H9 (cell line): ENCODE data around the gene CST3. TPM values are rescaled to one million over a fixed set of nuclear protein-coding genes. Genes with fewer than 3 reads are reported as not detected.

Source experiments
- DNase-seq: peaks from one replicate; pipeline ENCODE4 v3.0.0-alpha.2; 2017
- H2AFZ ChIP-seq: one replicate; pipeline ENCODE4 v1.6.1; 2013; ENCODE audit warnings: mild to moderate bottlenecking, low read length, control low read depth, moderate library complexity
- H2AK5ac ChIP-seq: 2 replicates; pipeline ENCODE4 v1.6.1; 2013; ENCODE audit warnings: low read length, control low read depth, mixed read lengths; ENCODE audit not compliant: insufficient read length
- H2BK120ac ChIP-seq: one replicate; pipeline ENCODE4 v1.6.1; 2013; ENCODE audit warnings: low read depth, mild to moderate bottlenecking, low read length, control low read depth, inconsistent platforms; ENCODE audit not compliant: poor library complexity, severe bottlenecking
- H2BK12ac ChIP-seq: 2 replicates; pipeline ENCODE4 v1.6.1; 2013; ENCODE audit warnings: low read length, control low read depth, mixed read lengths, low read depth; ENCODE audit not compliant: insufficient read length
- H2BK15ac ChIP-seq: 2 replicates; pipeline ENCODE4 v1.6.1; 2013; ENCODE audit warnings: low read depth, low read length, control low read depth
- H2BK20ac ChIP-seq: one replicate; pipeline ENCODE4 v1.6.1; 2013; ENCODE audit warnings: low read depth, mild to moderate bottlenecking, low read length, control low read depth, inconsistent platforms; ENCODE audit not compliant: poor library complexity, severe bottlenecking
- H2BK5ac ChIP-seq: 2 replicates; pipeline ENCODE4 v1.6.1; 2013; ENCODE audit warnings: low read length, control low read depth, mixed read lengths; ENCODE audit not compliant: insufficient read length
- H3K14ac ChIP-seq: 2 replicates; pipeline ENCODE4 v1.6.1; 2013; ENCODE audit warnings: low read length, control low read depth; ENCODE audit not compliant: insufficient read depth
- H3K18ac ChIP-seq: 2 replicates; pipeline ENCODE4 v1.6.1; 2013; ENCODE audit warnings: low read depth, mild to moderate bottlenecking, mixed read lengths, low read length, control low read depth; ENCODE audit not compliant: insufficient read length
- H3K23ac ChIP-seq: 2 replicates; pipeline ENCODE4 v1.6.1; 2013; ENCODE audit warnings: low read length, control low read depth, mixed read lengths, low read depth; ENCODE audit not compliant: insufficient read length
- H3K23me2 ChIP-seq: 2 replicates; pipeline ENCODE4 v1.6.1; 2013; ENCODE audit warnings: low read depth, mild to moderate bottlenecking, mixed read lengths, low read length, control low read depth; ENCODE audit not compliant: insufficient read length, poor library complexity, severe bottlenecking
- H3K27ac ChIP-seq: 2 replicates; pipeline ENCODE4 v1.5.1; 2013; ENCODE audit warnings: low read length, control low read depth, mixed read lengths, low read depth; ENCODE audit not compliant: insufficient read length
- H3K27me3 ChIP-seq: 2 replicates; pipeline ENCODE4 v1.6.1; 2013; ENCODE audit warnings: low read length, control low read depth, inconsistent platforms; ENCODE audit not compliant: insufficient read depth
- H3K4ac ChIP-seq: 2 replicates; pipeline ENCODE4 v1.6.1; 2013; ENCODE audit warnings: low read depth, mild to moderate bottlenecking, control low read depth, inconsistent platforms, low read length, moderate library complexity
- H3K4me1 ChIP-seq: 2 replicates; pipeline ENCODE4 v1.6.1; 2013; ENCODE audit warnings: low read length, control low read depth, inconsistent platforms; ENCODE audit not compliant: insufficient read depth
- H3K4me2 ChIP-seq: 2 replicates; pipeline ENCODE4 v1.6.1; 2013; ENCODE audit warnings: low read length, control low read depth, mixed read lengths; ENCODE audit not compliant: insufficient read length, insufficient read depth
- H3K56ac ChIP-seq: 2 replicates; pipeline ENCODE4 v1.6.1; 2013; ENCODE audit warnings: low read depth, mild to moderate bottlenecking, mixed read lengths, low read length, control low read depth; ENCODE audit not compliant: insufficient read length
- H3K79me1 ChIP-seq: 2 replicates; pipeline ENCODE4 v1.6.1; 2013; ENCODE audit warnings: low read depth, mild to moderate bottlenecking, moderate library complexity, low read length, control low read depth, inconsistent platforms; ENCODE audit not compliant: insufficient read depth, poor library complexity, severe bottlenecking
- H3K79me2 ChIP-seq: 2 replicates; pipeline ENCODE4 v1.6.1; 2013; ENCODE audit warnings: low read length, control low read depth, inconsistent platforms; ENCODE audit not compliant: insufficient read depth
- H3K9ac ChIP-seq: 2 replicates; pipeline ENCODE4 v1.6.1; 2013; ENCODE audit warnings: low read length, control low read depth, mixed read lengths; ENCODE audit not compliant: insufficient read length; ENCODE audit errors: extremely low read depth
- H3K9me3 ChIP-seq: one replicate; pipeline ENCODE4 v1.6.1; 2013; ENCODE audit warnings: low read depth, low read length, inconsistent platforms; ENCODE audit not compliant: control insufficient read depth
- H3T11ph ChIP-seq: one replicate; pipeline ENCODE4 v1.6.1; 2013; ENCODE audit warnings: mild to moderate bottlenecking, low read length, control low read depth, inconsistent platforms
- H4K20me1 ChIP-seq: one replicate; pipeline ENCODE4 v1.6.1; 2013; ENCODE audit not compliant: control insufficient read depth, insufficient read length, insufficient read depth
- H4K5ac ChIP-seq: 2 replicates; pipeline ENCODE4 v1.6.1; 2013; ENCODE audit warnings: low read depth, mild to moderate bottlenecking, mixed read lengths, low read length, control low read depth; ENCODE audit not compliant: insufficient read length
- H4K8ac ChIP-seq: replicated peaks from 2 replicates; pipeline ENCODE4 v1.6.1; 2013; ENCODE audit warnings: low read length, control low read depth, mixed read lengths, low read depth; ENCODE audit not compliant: insufficient read length
- H4K91ac ChIP-seq: 2 replicates; pipeline ENCODE4 v1.6.1; 2013; ENCODE audit warnings: low read depth, mild to moderate bottlenecking, moderate library complexity, mixed read lengths, low read length, control low read depth; ENCODE audit not compliant: insufficient read length
- H3K27ac Mint-ChIP-seq, 3 experiments: 2 replicates in 2 of 3; 3 replicates in 1 of 3; pipeline ENCODE4 v1.8.0; 2020 to 2021; ENCODE audit warnings: mixed read lengths in 3 of 3, mild to moderate bottlenecking in 1 of 3, moderate library complexity in 1 of 3
- H3K27me3 Mint-ChIP-seq: 2 replicates; pipeline ENCODE4 v1.8.0; 2021; ENCODE audit warnings: low read depth, mild to moderate bottlenecking, moderate library complexity, mixed read lengths
- H3K36me3 Mint-ChIP-seq, 3 experiments: 2 replicates in 2 of 3; 3 replicates in 1 of 3; pipeline ENCODE4 v1.8.0; 2020 to 2021; ENCODE audit warnings: low read depth in 3 of 3, mixed read lengths in 3 of 3; ENCODE audit not compliant: insufficient read depth in 1 of 3
- H3K4me1 Mint-ChIP-seq, 2 experiments: 2 replicates each; pipeline ENCODE4 v1.8.0; 2020; ENCODE audit warnings: mixed read lengths in 2 of 2
- H3K4me3 Mint-ChIP-seq, 2 experiments: 2 replicates in 1 of 2; 3 replicates in 1 of 2; pipeline ENCODE4 v1.8.0; 2020 to 2021; ENCODE audit warnings: mild to moderate bottlenecking in 2 of 2, mixed read lengths in 2 of 2, moderate library complexity in 1 of 2
- H3K9me3 Mint-ChIP-seq, 2 experiments: 2 replicates in 1 of 2; 3 replicates in 1 of 2; pipeline ENCODE4 v1.8.0; 2020; ENCODE audit warnings: mild to moderate bottlenecking in 2 of 2, mixed read lengths in 2 of 2, moderate library complexity in 1 of 2
- CTCF ChIP-seq: fragments of 200-600 bp; sonication (generic); conservative IDR thresholded peaks from 3 replicates; pipeline ENCODE4 v1.8.0; 2021; ENCODE audit warnings: antibody characterized with exemption, mild to moderate bottlenecking
- WGBS: extraction: QIAGEN DNeasy Blood & Tissue Kit; methylation state at CpG from one replicate; pipeline ENCODE4 v1.1.7; 2013; ENCODE audit warnings: missing lambda C conversion rate, low lambda C conversion rate, mixed read lengths; ENCODE audit not compliant: insufficient read length; ENCODE audit errors: extremely low coverage; 5-methylcytosine and 5-hydroxymethylcytosine counted together
- total RNA-seq: library from RNA; stranded (reverse); gene quantifications from 2 replicates; pipeline ENCODE4 v1.2.1, GENCODE V29; 2021

Gene CST3
- total RNA-seq, 1 experiment from 2014 or later = 77.2 TPM

GRCh38 chr20:23608251-23608846 is 29.4 kb downstream of the CST3 start:
- Histone ChIP-seq H3K4me1 (peaks cover 4% of the 10 kb centered on the region), H4K5ac (no peak overlapping the region), H3K23ac (no peak overlapping the region), H4K91ac (no peak overlapping the region), H3K14ac (peak overlapping the region; percentile 50), H4K8ac (no peak overlapping the region), H3K56ac (no peak overlapping the region), H3K23me2 (no peaks in the 10 kb centered on the region), H3K9ac (no peak overlapping the region), H2BK5ac (no peak overlapping the region), H2BK15ac (no peak overlapping the region), H3K9me3 (no peaks in the 10 kb centered on the region), H4K20me1 (no peaks in the 10 kb centered on the region), H3K79me2 (no peaks in the 10 kb centered on the region), H3K27ac (no peak overlapping the region), H3T11ph (no peak overlapping the region), H2BK20ac (no peak overlapping the region), H2AFZ (no peak overlapping the region), H3K4me2 (no peak overlapping the region), H3K4ac (no peak overlapping the region), H3K27me3 (no peaks in the 10 kb centered on the region), H2AK5ac (no peak overlapping the region), H3K18ac (peak overlapping the region; percentile 21), H2BK12ac (no peak overlapping the region), H2BK120ac (no peak overlapping the region), H3K79me1 (no peaks in the 10 kb centered on the region)
- H3K4me1 Mint-ChIP-seq = peaks cover 21 to 24% of the 10 kb centered on the region in 2 experiments
- no peak for TF ChIP-seq CTCF
- WGBS = no CpG with 5 or more reads among the region's 18 CpGs
- H3K27ac Mint-ChIP-seq = peak overlapping the region in 2 of 3 experiments; percentile 48 to 56; a peak in 1 of 7 replicates
- H3K27me3 Mint-ChIP-seq = peaks cover 13% of the 10 kb centered on the region
- DNase-seq = peak; percentile 25
- H3K4me3 Mint-ChIP-seq = no peak overlapping the region
- H3K9me3 Mint-ChIP-seq = no peaks in the 10 kb centered on the region
- H3K36me3 Mint-ChIP-seq = no peaks in the 10 kb centered on the region; a peak in 2 of 7 replicates
